Measurements from ENCODE around the gene MOB3A.

- TF ChIP-seq MXI1 (IDR thresholded peaks at IDR 0.05; ENCODE audit: low read depth, low read length) (no peak), POLR2AphosphoS5 (IDR thresholded peaks at IDR 0.05; ENCODE audit: low read depth, low read length) (no peak), CHD2 (IDR thresholded peaks at IDR 0.05; ENCODE audit: low read length, partially characterized antibody) (no peak), JUND (IDR thresholded peaks at IDR 0.05) (no peak)
Observed at GRCh38 chr19:2048104-2048958, 47.8 kb downstream of the MOB3A start.
